Right renal pelvis (tissue), 4 donors: ENCODE measurements around the gene TTLL1. TPM values are rescaled to one million over a fixed set of nuclear protein-coding genes. Genes with fewer than 3 reads are reported as not detected.
A peak's percentile ranks its signal among the peaks of the same experiment; 100 is the strongest.

Experiments
- DNase-seq, 4 donors: peaks; one replicate each; pipeline ENCODE4 v3.0.0-alpha.2; 2013; ENCODE audit warnings: low read depth in 4 of 4, low spot score in 3 of 4, missing footprints in 1 of 4
- polyA plus RNA-seq, 4 donors: library from polyadenylated mRNA; unstranded; fragments of 120-200 nt; gene quantifications; one replicate each; pipeline ENCODE4 v1.2.1, GENCODE V29; 2013; ENCODE audit not compliant: insufficient read length in 4 of 4

Gene TTLL1
- 10 to 100 TPM; 15.4 to 20.6 (median 19.1) TPM for polyA plus RNA-seq

GRCh38 chr22:43088984-43089717, at the start of gene TTLL1:
TTLL1 (minus strand) TSS chr22:43089391; CDS start chr22:43075586, 13,805 bp downstream.
- peak; percentile 60 to 74 (median 66) for DNase-seq

GRCh38 chr22:43136801-43137200, 47.6 kb upstream of the TTLL1 start:
- no peak for DNase-seq

GRCh38 chr22:43136255-43136654, 47.1 kb upstream of the TTLL1 start:
- no peak for DNase-seq

GRCh38 chr22:43135565-43135964, 46.4 kb upstream of the TTLL1 start:
- no peak for DNase-seq

- no peak for DNase-seq
Measured at GRCh38 chr22:43134553-43134952, 45.4 kb upstream of the TTLL1 start.

GRCh38 chr22:43133401-43133800, 44.2 kb upstream of the TTLL1 start:
- DNase-seq, result no peak

GRCh38 chr22:43131773-43132501, 42.7 kb upstream of the TTLL1 start:
- no peak for DNase-seq

GRCh38 chr22:43129426-43130425, 40.5 kb upstream of the TTLL1 start:
- no peak for DNase-seq

GRCh38 chr22:43128928-43129424, 39.8 kb upstream of the TTLL1 start:
- no peak for DNase-seq

GRCh38 chr22:43128116-43128515, 38.9 kb upstream of the TTLL1 start:
- DNase-seq, result no peak

GRCh38 chr22:43127166-43127908, 38.1 kb upstream of the TTLL1 start:
- no peak for DNase-seq

- DNase-seq, result no peak
Measured at GRCh38 chr22:43126501-43127165, 37.4 kb upstream of the TTLL1 start.

GRCh38 chr22:43118953-43119458, 29.8 kb upstream of the TTLL1 start:
- no peak for DNase-seq

GRCh38 chr22:43118024-43118849, 29.0 kb upstream of the TTLL1 start:
- DNase-seq, result no peak

GRCh38 chr22:43116932-43117331, 27.7 kb upstream of the TTLL1 start:
- DNase-seq, result no peak

- no peak for DNase-seq
Measured at GRCh38 chr22:43114958-43115357, 25.8 kb upstream of the TTLL1 start.

GRCh38 chr22:43113526-43114251, 24.5 kb upstream of the TTLL1 start:
- DNase-seq, result no peak
